Parathyroid adenoma (tissue), 2 donors: ENCODE results near the gene EML6.

Experiments
- H2AFZ ChIP-seq: fragments of 300-600 bp; sonication (generic); one replicate; pipeline ENCODE4 v1.7.0; 2017; ENCODE audit warnings: antibody characterized with exemption, mild to moderate bottlenecking
- H3K27ac ChIP-seq: fragments of 300-600 bp; sonication (generic); one replicate; pipeline ENCODE4 v1.7.0; 2017
- H3K27me3 ChIP-seq: fragments of 300-600 bp; sonication (generic); one replicate; pipeline ENCODE4 v1.7.0; 2017; ENCODE audit warnings: low read length; ENCODE audit not compliant: control insufficient read depth, insufficient read depth
- H3K36me3 ChIP-seq: fragments of 300-600 bp; sonication (generic); one replicate; pipeline ENCODE4 v1.7.0; 2017; ENCODE audit warnings: low read length; ENCODE audit not compliant: control insufficient read depth, insufficient read depth
- H3K4me1 ChIP-seq: fragments of 300-600 bp; sonication (generic); one replicate; pipeline ENCODE4 v1.7.0; 2017; ENCODE audit warnings: control low read depth
- H3K4me2 ChIP-seq: fragments of 300-600 bp; sonication (generic); one replicate; pipeline ENCODE4 v1.7.0; 2017; ENCODE audit warnings: low read length
- H3K4me3 ChIP-seq: fragments of 300-600 bp; sonication (generic); one replicate; pipeline ENCODE4 v1.7.0; 2017; ENCODE audit warnings: low read depth, low read length
- H3K79me2 ChIP-seq: fragments of 300-600 bp; sonication (generic); one replicate; pipeline ENCODE4 v1.7.0; 2017; ENCODE audit warnings: control low read depth
- H3K9ac ChIP-seq: fragments of 300-600 bp; sonication (generic); one replicate; pipeline ENCODE4 v1.7.0; 2017; ENCODE audit warnings: mild to moderate bottlenecking
- H3K9me3 ChIP-seq: fragments of 300-600 bp; sonication (generic); one replicate; pipeline ENCODE4 v1.7.0; 2017; ENCODE audit warnings: low read length; ENCODE audit not compliant: control insufficient read depth
- TF ChIP-seq, protein P1 (sequence below): fragments of 300-600 bp; sonication (generic); IDR thresholded peaks from one replicate; pipeline ENCODE4 v1.7.0; 2017; ENCODE audit warnings: antibody characterized with exemption, mild to moderate bottlenecking
- donor health status: primary hyperparathyroidism.

Gene EML6

DNA sequence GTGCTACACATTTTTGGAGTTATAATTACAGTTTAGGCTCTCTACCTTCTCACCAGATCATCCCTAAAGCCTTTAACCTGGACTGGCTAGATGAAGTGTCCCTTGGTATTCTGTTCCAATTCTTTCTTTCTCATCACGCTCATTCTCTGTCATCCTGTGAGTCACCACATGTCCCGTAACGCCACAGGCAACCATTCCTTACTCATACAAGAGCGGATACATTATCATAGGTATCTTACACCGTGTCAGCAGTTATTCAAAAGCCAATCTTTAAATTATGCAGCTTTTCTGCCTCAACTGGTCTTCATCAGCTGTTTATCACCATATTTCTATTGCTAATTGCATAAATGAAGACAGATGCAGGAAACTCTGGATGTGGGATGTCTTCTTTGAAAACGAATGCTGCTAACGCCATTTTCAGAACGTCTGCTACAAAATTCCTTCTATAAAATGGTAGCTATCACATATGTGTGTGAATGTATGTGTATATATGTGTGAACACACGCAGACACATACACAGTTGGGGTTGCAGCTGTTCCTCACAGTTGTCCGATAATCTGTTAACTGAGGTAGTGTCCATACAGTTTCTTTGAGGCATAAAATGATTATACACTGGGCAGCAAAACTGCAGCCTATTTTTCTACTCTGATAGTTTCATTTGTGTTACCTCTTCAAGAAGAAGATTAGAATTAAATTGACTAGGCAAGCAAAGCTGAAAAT lies 47.9 kb downstream of the EML6 start:
- no peak overlapping the region for H2AFZ ChIP-seq
- H3K4me2 ChIP-seq: no peak overlapping the region
- no peak overlapping the region for H3K9ac ChIP-seq
- no peaks in the 10 kb centered on the region for H3K9me3 ChIP-seq
- H3K4me1 ChIP-seq: no peaks in the 10 kb centered on the region
- no peaks in the 10 kb centered on the region for H3K79me2 ChIP-seq
- TF ChIP-seq, protein P1, sequence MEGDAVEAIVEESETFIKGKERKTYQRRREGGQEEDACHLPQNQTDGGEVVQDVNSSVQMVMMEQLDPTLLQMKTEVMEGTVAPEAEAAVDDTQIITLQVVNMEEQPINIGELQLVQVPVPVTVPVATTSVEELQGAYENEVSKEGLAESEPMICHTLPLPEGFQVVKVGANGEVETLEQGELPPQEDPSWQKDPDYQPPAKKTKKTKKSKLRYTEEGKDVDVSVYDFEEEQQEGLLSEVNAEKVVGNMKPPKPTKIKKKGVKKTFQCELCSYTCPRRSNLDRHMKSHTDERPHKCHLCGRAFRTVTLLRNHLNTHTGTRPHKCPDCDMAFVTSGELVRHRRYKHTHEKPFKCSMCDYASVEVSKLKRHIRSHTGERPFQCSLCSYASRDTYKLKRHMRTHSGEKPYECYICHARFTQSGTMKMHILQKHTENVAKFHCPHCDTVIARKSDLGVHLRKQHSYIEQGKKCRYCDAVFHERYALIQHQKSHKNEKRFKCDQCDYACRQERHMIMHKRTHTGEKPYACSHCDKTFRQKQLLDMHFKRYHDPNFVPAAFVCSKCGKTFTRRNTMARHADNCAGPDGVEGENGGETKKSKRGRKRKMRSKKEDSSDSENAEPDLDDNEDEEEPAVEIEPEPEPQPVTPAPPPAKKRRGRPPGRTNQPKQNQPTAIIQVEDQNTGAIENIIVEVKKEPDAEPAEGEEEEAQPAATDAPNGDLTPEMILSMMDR: no peak
- H3K27me3 ChIP-seq: no peaks in the 10 kb centered on the region
- no peaks in the 10 kb centered on the region for H3K36me3 ChIP-seq
- no peak overlapping the region for H3K4me3 ChIP-seq
- H3K27ac ChIP-seq: no peak overlapping the region

DNA sequence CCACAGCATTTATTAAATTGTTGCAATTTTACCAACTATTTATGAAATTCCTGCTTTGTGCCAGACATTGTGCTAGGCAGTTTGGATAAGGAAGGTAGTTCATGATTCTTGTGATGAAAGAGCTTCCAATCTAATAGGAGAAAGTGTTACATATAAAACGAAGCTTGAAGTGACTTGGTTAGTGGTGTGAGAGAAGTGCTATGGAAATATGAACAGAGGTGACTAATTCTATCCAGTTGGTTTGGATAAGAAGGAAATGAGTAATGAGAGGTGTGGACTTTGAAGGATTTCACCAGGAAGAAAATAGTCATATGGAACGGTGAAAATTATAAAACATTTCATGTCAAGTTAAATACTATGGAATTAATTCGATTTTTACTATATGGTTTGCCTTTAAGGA lies 48.6 kb downstream of the EML6 start:
- H3K27me3 ChIP-seq: no peaks in the 10 kb centered on the region
- H3K36me3 ChIP-seq: no peaks in the 10 kb centered on the region
- TF ChIP-seq, protein P1: no peak

DNA sequence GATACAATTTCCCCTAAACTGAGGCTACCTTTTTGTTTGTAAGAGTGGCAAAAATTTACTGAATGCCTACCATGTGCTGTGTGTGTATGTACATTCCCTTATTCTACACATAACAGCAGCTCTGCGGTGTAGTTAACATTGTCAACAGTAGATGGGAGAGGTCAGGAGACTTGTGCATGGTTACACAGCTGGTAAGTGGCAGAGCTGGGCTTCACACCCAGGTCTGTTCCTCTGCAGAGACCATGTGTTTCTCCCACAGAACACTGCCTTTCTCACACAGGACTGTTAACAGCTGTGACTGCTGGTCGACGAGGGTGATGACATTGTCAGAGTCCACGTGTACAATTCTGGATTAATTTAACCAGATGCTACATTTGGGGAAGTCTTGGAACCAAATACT lies 49.1 kb downstream of the EML6 start:
- Histone ChIP-seq H3K4me2 (no peak overlapping the region), H3K36me3 (no peaks in the 10 kb centered on the region), H2AFZ (no peak overlapping the region), H3K9ac (no peak overlapping the region), H3K79me2 (no peaks in the 10 kb centered on the region), H3K4me1 (no peaks in the 10 kb centered on the region), H3K9me3 (no peaks in the 10 kb centered on the region), H3K27ac (no peak overlapping the region), H3K27me3 (no peaks in the 10 kb centered on the region), H3K4me3 (no peak overlapping the region)
- TF ChIP-seq, protein P1: no peak

More for the DNA sequence above, 48.6 kb downstream of the EML6 start:
- H3K4me1 ChIP-seq: no peaks in the 10 kb centered on the region
- H3K9me3 ChIP-seq: no peaks in the 10 kb centered on the region
- H2AFZ ChIP-seq: no peak overlapping the region
- H3K9ac ChIP-seq: no peak overlapping the region
- H3K79me2 ChIP-seq: no peaks in the 10 kb centered on the region
- H3K27ac ChIP-seq: no peak overlapping the region
- H3K4me2 ChIP-seq: no peak overlapping the region
- H3K4me3 ChIP-seq: no peak overlapping the region

DNA sequence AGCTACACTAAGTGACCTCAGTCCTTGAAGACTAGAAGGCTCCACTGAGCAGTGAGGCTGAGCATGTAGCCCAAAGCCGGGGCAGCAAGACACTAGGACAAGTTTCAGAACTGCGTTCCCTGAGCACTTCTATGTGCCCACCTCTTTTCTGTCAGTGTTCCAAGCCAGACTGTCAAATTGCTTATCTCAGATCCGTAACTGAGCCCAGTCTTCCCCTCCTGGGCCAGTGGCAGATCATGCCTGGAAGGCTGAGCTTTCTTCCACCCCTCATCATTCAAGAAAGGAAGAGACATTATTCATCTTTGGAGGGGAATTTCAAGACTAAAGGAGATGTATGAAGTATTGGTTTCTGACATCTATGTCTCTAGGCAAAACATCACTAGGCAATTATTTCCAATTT lies 49.8 kb downstream of the EML6 start:
- Histone ChIP-seq H3K9me3 (no peaks in the 10 kb centered on the region), H3K4me3 (no peak overlapping the region), H3K9ac (no peak overlapping the region), H3K4me2 (no peak overlapping the region), H3K36me3 (no peaks in the 10 kb centered on the region), H3K27ac (no peak overlapping the region), H2AFZ (no peak overlapping the region), H3K27me3 (no peaks in the 10 kb centered on the region), H3K79me2 (no peaks in the 10 kb centered on the region), H3K4me1 (no peaks in the 10 kb centered on the region)
- TF ChIP-seq, protein P1: no peak

DNA sequence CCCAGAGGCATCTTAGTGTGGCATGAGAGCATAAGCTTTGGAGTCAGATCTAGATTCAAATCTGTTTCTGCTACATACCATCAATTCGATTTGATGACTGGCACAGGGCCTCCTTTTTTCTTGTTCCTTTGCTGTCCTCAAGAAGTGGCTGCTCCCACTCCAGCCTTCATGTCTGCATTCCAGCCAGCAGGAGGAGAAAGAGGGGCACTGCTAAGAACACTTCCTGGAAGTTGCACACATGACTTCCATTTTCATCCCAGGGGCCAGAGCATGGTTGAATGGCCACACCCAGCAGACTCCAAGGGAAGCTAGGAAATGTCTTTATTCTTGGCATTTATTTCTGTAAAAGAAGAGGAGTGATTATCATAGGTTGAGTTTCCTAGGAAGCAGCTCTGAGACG lies 50.4 kb downstream of the EML6 start:
- H3K27ac ChIP-seq: no peak overlapping the region
- H3K9me3 ChIP-seq: no peaks in the 10 kb centered on the region
- H3K9ac ChIP-seq: no peak overlapping the region
- TF ChIP-seq, protein P1: no peak
- H3K27me3 ChIP-seq: no peaks in the 10 kb centered on the region
- H3K4me1 ChIP-seq: no peaks in the 10 kb centered on the region
- no peak overlapping the region for H3K4me2 ChIP-seq
- no peak overlapping the region for H3K4me3 ChIP-seq
- H3K79me2 ChIP-seq: no peaks in the 10 kb centered on the region
- H3K36me3 ChIP-seq: no peaks in the 10 kb centered on the region
- no peak overlapping the region for H2AFZ ChIP-seq
